Activated CD4-positive, alpha-beta T cell treated with anti-CD3 and anti-CD28 coated beads, Interleukin-2, amount 10 ng/mL, durations not matched to agents 7 days and 5 days (primary cell): Measurements from ENCODE around the gene SCAMP2. TPM values are rescaled to one million over a fixed set of nuclear protein-coding genes. Genes with fewer than 3 reads are reported as not detected.

Experiments
- CTCF ChIA-PET: fragments of 350-600 bp; sonication (Branson Sonifier 250); formaldehyde crosslinking; loops from one replicate; lab custom pipeline; 2021; ENCODE audit warnings: antibody characterized with exemption; lab: Charles Lee
- POLR2A ChIA-PET: fragments of 350-600 bp; sonication (Branson Sonifier 250); formaldehyde crosslinking; loops from one replicate; lab custom pipeline; 2021; ENCODE audit warnings: antibody characterized with exemption; lab: Charles Lee
- DNase-seq: peaks from one replicate; pipeline ENCODE4 v3.0.0-alpha.2; 2020
- H3K27ac Mint-ChIP-seq: one replicate; pipeline ENCODE4 v1.8.0; 2021; ENCODE audit warnings: mild to moderate bottlenecking, moderate library complexity, mixed read lengths
- H3K27me3 Mint-ChIP-seq: one replicate; pipeline ENCODE4 v1.8.0; 2021; ENCODE audit warnings: mixed read lengths
- H3K36me3 Mint-ChIP-seq: one replicate; pipeline ENCODE4 v1.8.0; 2021; ENCODE audit warnings: low read depth, mixed read lengths
- H3K4me1 Mint-ChIP-seq: one replicate; pipeline ENCODE4 v1.8.0; 2021; ENCODE audit warnings: mixed read lengths
- H3K4me3 Mint-ChIP-seq: one replicate; pipeline ENCODE4 v1.8.0; 2021; ENCODE audit warnings: mild to moderate bottlenecking, moderate library complexity, mixed read lengths
- H3K9me3 Mint-ChIP-seq: one replicate; pipeline ENCODE4 v1.8.0; 2021; ENCODE audit warnings: mixed read lengths
- total RNA-seq, 2 experiments: library from RNA; stranded (reverse); gene quantifications; one replicate each; pipeline ENCODE4 v1.2.3, GENCODE V29; 2021

The SCAMP2 gene
- total RNA-seq, 2 experiments from 2014 or later: 126 to 128 TPM

- POLR2A ChIA-PET: no interaction called here
Observed at GRCh38 chr15:74832826-74833225, 40.3 kb downstream of the SCAMP2 start.

GRCh38 chr15:74831813-74832495, 41.2 kb downstream of the SCAMP2 start:
- Mint-ChIP-seq H3K36me3 (no peaks in the 10 kb centered on the region), H3K27me3 (peaks cover 14% of the 10 kb centered on the region), H3K4me3 (no peak overlapping the region), H3K9me3 (no peaks in the 10 kb centered on the region), H3K4me1 (peaks cover 6% of the 10 kb centered on the region), H3K27ac (no peak overlapping the region)
- ChIA-PET POLR2A (no interaction called here), CTCF (interaction anchor here (2.1 to 2.4 kb wide), 2 partner anchors 10 to 13 kb away, joined by 5 to 7 read pairs; no protein-coding TSS in a partner anchor)
- DNase-seq: no peak

More at GRCh38 chr15:74832826-74833225, 40.3 kb downstream of the SCAMP2 start:
- CTCF ChIA-PET: interaction anchor here (1.0 to 2.4 kb wide), 5 partner anchors 9 to 73 kb away, joined by 3 to 5 read pairs (median 3); partner anchors contain the start of gene FAM219B
- no peak for DNase-seq
- Mint-ChIP-seq H3K27me3 (peaks cover 7% of the 10 kb centered on the region), H3K36me3 (no peaks in the 10 kb centered on the region), H3K27ac (no peak overlapping the region), H3K4me3 (no peak overlapping the region), H3K9me3 (no peaks in the 10 kb centered on the region), H3K4me1 (peaks cover 5% of the 10 kb centered on the region)

- Mint-ChIP-seq H3K27ac (no peak overlapping the region), H3K9me3 (no peaks in the 10 kb centered on the region), H3K36me3 (no peaks in the 10 kb centered on the region), H3K4me1 (peaks cover 10% of the 10 kb centered on the region), H3K27me3 (peaks cover 16% of the 10 kb centered on the region), H3K4me3 (no peak overlapping the region)
- CTCF ChIA-PET: interaction anchor here (1.0 to 2.1 kb wide), 3 partner anchors 14 to 120 kb away, joined by 3 to 7 read pairs (median 4); no protein-coding TSS in a partner anchor
- DNase-seq: no peak
- POLR2A ChIA-PET: no interaction called here
Observed at GRCh38 chr15:74830868-74831267, 42.3 kb downstream of the SCAMP2 start.

- no peaks in the 10 kb centered on the region for H3K36me3 Mint-ChIP-seq
- H3K27me3 Mint-ChIP-seq: peaks cover 20% of the 10 kb centered on the region
- H3K27ac Mint-ChIP-seq: no peak overlapping the region
- ChIA-PET POLR2A (no interaction called here), CTCF (interaction anchor here (0.6 to 2.1 kb wide), 7 partner anchors 15 to 121 kb away, joined by 3 to 7 read pairs (median 4); no protein-coding TSS in a partner anchor)
- no peak overlapping the region for H3K4me3 Mint-ChIP-seq
- DNase-seq: no peak
- peaks cover 10% of the 10 kb centered on the region for H3K4me1 Mint-ChIP-seq
- H3K9me3 Mint-ChIP-seq: no peaks in the 10 kb centered on the region
Observed at GRCh38 chr15:74829991-74830390, 43.2 kb downstream of the SCAMP2 start.

- ChIA-PET POLR2A (interaction anchor here (0.6 kb wide), 2 partner anchors 19 to 280 kb away, joined by 3 read pairs; no protein-coding TSS in a partner anchor), CTCF (interaction anchor here (0.9 to 2.1 kb wide), 4 partner anchors 15 to 58 kb away, joined by 3 to 7 read pairs (median 5); no protein-coding TSS in a partner anchor)
- peaks cover 10% of the 10 kb centered on the region for H3K4me1 Mint-ChIP-seq
- no peak overlapping the region for H3K27ac Mint-ChIP-seq
- no peak overlapping the region for H3K4me3 Mint-ChIP-seq
- DNase-seq: no peak
- no peaks in the 10 kb centered on the region for H3K36me3 Mint-ChIP-seq
- peaks cover 24% of the 10 kb centered on the region for H3K27me3 Mint-ChIP-seq
- no peaks in the 10 kb centered on the region for H3K9me3 Mint-ChIP-seq
Observed at GRCh38 chr15:74829486-74829885, 43.7 kb downstream of the SCAMP2 start.

GRCh38 chr15:74828835-74829234, 44.3 kb downstream of the SCAMP2 start:
- POLR2A ChIA-PET: interaction anchor here (0.6 kb wide), 2 partner anchors 18 to 279 kb away, joined by 3 read pairs; no protein-coding TSS in a partner anchor
- Mint-ChIP-seq H3K27ac (no peak overlapping the region), H3K4me1 (peaks cover 10% of the 10 kb centered on the region), H3K27me3 (peaks cover 24% of the 10 kb centered on the region), H3K4me3 (no peak overlapping the region), H3K9me3 (no peaks in the 10 kb centered on the region), H3K36me3 (no peaks in the 10 kb centered on the region)
- CTCF ChIA-PET: interaction anchor here (0.6 to 2.1 kb wide), 5 partner anchors 12 to 52 kb away, joined by 3 to 7 read pairs (median 3); no protein-coding TSS in a partner anchor
- no peak for DNase-seq

- DNase-seq: no peak
- H3K27me3 Mint-ChIP-seq: peaks cover 24% of the 10 kb centered on the region
- no peaks in the 10 kb centered on the region for H3K9me3 Mint-ChIP-seq
- POLR2A ChIA-PET: no interaction called here
- CTCF ChIA-PET: interaction anchor here (0.7 to 2.1 kb wide), 6 partner anchors 9 to 61 kb away, joined by 3 to 7 read pairs (median 4); partner anchors contain the start of gene CSK
- no peak overlapping the region for H3K4me3 Mint-ChIP-seq
- peaks cover 10% of the 10 kb centered on the region for H3K4me1 Mint-ChIP-seq
- H3K36me3 Mint-ChIP-seq: no peaks in the 10 kb centered on the region
- H3K27ac Mint-ChIP-seq: no peak overlapping the region
Observed at GRCh38 chr15:74827614-74828013, 45.6 kb downstream of the SCAMP2 start.

GRCh38 chr15:74826921-74827320, 46.2 kb downstream of the SCAMP2 start:
- Mint-ChIP-seq H3K4me1 (peaks cover 10% of the 10 kb centered on the region), H3K4me3 (no peak overlapping the region), H3K9me3 (no peaks in the 10 kb centered on the region), H3K36me3 (no peaks in the 10 kb centered on the region), H3K27me3 (peaks cover 24% of the 10 kb centered on the region), H3K27ac (no peak overlapping the region)
- DNase-seq: no peak
- POLR2A ChIA-PET: no interaction called here
- CTCF ChIA-PET: interaction anchor here (0.8 to 2.1 kb wide), 5 partner anchors 10 to 75 kb away, joined by 4 to 7 read pairs (median 5); partner anchors contain the start of gene CSK

- Mint-ChIP-seq H3K27me3 (peaks cover 24% of the 10 kb centered on the region), H3K9me3 (no peaks in the 10 kb centered on the region), H3K4me3 (no peak within 1 kb of the TSS), H3K36me3 (no peaks in the 10 kb centered on the region), H3K4me1 (peaks cover 10% of the 10 kb centered on the region), H3K27ac (no peak within 1 kb of the TSS)
- ChIA-PET POLR2A (no interaction called here), CTCF (interaction anchor here (0.8 to 1.7 kb wide), 4 partner anchors 32 to 75 kb away, joined by 3 to 5 read pairs (median 4); partner anchors contain the start of gene CSK)
- peak; percentile 64 for DNase-seq
Observed at GRCh38 chr15:74826364-74826819, 46.8 kb downstream of the SCAMP2 start, which contains the start of gene CPLX3. Gene CPLX3 (plus strand): TSS chr15:74826627. CDS start chr15:74826704, 77 bp downstream.

- Mint-ChIP-seq H3K36me3 (no peaks in the 10 kb centered on the region), H3K4me3 (no peak overlapping the region), H3K4me1 (peaks cover 10% of the 10 kb centered on the region), H3K27ac (no peak overlapping the region), H3K27me3 (peaks cover 24% of the 10 kb centered on the region), H3K9me3 (no peaks in the 10 kb centered on the region)
- ChIA-PET CTCF (interaction anchor here (0.6 to 1.7 kb wide), 7 partner anchors 11 to 76 kb away, joined by 3 to 5 read pairs (median 4); partner anchors contain the start of gene CSK), POLR2A (no interaction called here)
- no peak for DNase-seq
Observed at GRCh38 chr15:74825866-74826265, 47.3 kb downstream of the SCAMP2 start.

GRCh38 chr15:74824976-74825375, 48.2 kb downstream of the SCAMP2 start:
- peaks cover 24% of the 10 kb centered on the region for H3K27me3 Mint-ChIP-seq
- no peak overlapping the region for H3K4me3 Mint-ChIP-seq
- DNase-seq: no peak
- H3K4me1 Mint-ChIP-seq: peaks cover 10% of the 10 kb centered on the region
- H3K9me3 Mint-ChIP-seq: no peaks in the 10 kb centered on the region
- H3K27ac Mint-ChIP-seq: no peak overlapping the region
- CTCF ChIA-PET: interaction anchor here (1.0 to 1.5 kb wide), 3 partner anchors 10 to 54 kb away, joined by 4 to 5 read pairs (median 4); no protein-coding TSS in a partner anchor
- POLR2A ChIA-PET: no interaction called here
- no peaks in the 10 kb centered on the region for H3K36me3 Mint-ChIP-seq

GRCh38 chr15:74823324-74823723, 49.8 kb downstream of the SCAMP2 start:
- Mint-ChIP-seq H3K27me3 (peaks cover 21% of the 10 kb centered on the region), H3K4me3 (no peak overlapping the region), H3K9me3 (no peaks in the 10 kb centered on the region), H3K27ac (no peak overlapping the region), H3K4me1 (peaks cover 14% of the 10 kb centered on the region), H3K36me3 (no peaks in the 10 kb centered on the region)
- DNase-seq: no peak
- CTCF ChIA-PET: interaction anchor here (1.6 to 1.8 kb wide), 2 partner anchors 17 to 36 kb away, joined by 3 to 4 read pairs; no protein-coding TSS in a partner anchor
- POLR2A ChIA-PET: no interaction called here
